GM23338 (cell line): Measurements from ENCODE around the gene AOC2. TPM values are rescaled to one million over a fixed set of nuclear protein-coding genes. Genes with fewer than 3 reads are reported as not detected.

Experiments used
- CREB1 ChIP-seq: fragments of 250-450 bp; sonication (Bioruptor Pico); IDR thresholded peaks from 2 replicates; pipeline ENCODE4 v1.5.0; 2020; ENCODE audit warnings: low read depth, mild to moderate bottlenecking, moderate library complexity
- CTCF ChIP-seq, 2 experiments: fragments of 200-600 bp in 1 of 2; sonication (generic) in 1 of 2; conservative IDR thresholded peaks; 2 replicates each; pipeline versions ENCODE4 v1.5.1 to v1.6.1; 2016 to 2017; ENCODE audit warnings: antibody characterized with exemption in 2 of 2, low read depth in 2 of 2, mild to moderate bottlenecking in 2 of 2, moderate library complexity in 1 of 2
- ETS1 ChIP-seq: IDR thresholded peaks from 2 replicates; pipeline ENCODE4 v1.6.1; 2016; ENCODE audit warnings: antibody characterized with exemption
- EZH2 ChIP-seq: fragments of 200-600 bp; sonication (generic); IDR thresholded peaks from one replicate; pipeline ENCODE4 v1.8.0; 2017; ENCODE audit warnings: antibody characterized with exemption, mild to moderate bottlenecking, low read depth; ENCODE audit not compliant: unreplicated experiment
- EZH2phosphoT487 ChIP-seq: fragments of 200-600 bp; sonication (generic); IDR thresholded peaks from one replicate; pipeline ENCODE4 v1.8.1; 2018; ENCODE audit warnings: antibody characterized with exemption; ENCODE audit not compliant: unreplicated experiment
- JUNB ChIP-seq: IDR thresholded peaks from one replicate; pipeline ENCODE4 v1.6.1; 2016; ENCODE audit warnings: antibody characterized with exemption; ENCODE audit not compliant: unreplicated experiment
- NANOG ChIP-seq: IDR thresholded peaks from 2 replicates; pipeline ENCODE4 v1.6.1; 2016; ENCODE audit warnings: antibody characterized with exemption, borderline replicate concordance
- POLR2AphosphoS5 ChIP-seq: IDR thresholded peaks from 2 replicates; pipeline ENCODE4 v1.6.1; 2016; ENCODE audit warnings: antibody characterized with exemption, low read depth
- STAT1 ChIP-seq: IDR thresholded peaks from one replicate; pipeline ENCODE4 v1.6.1; 2016; ENCODE audit warnings: antibody characterized with exemption; ENCODE audit not compliant: unreplicated experiment
- ZNF114 ChIP-seq: fragments of 250-450 bp; sonication (Bioruptor Pico); IDR thresholded peaks from 2 replicates; pipeline ENCODE4 v1.5.0; 2020; ENCODE audit warnings: mild to moderate bottlenecking, moderate library complexity
- ZNF331 ChIP-seq: fragments of 250-450 bp; sonication (Bioruptor Pico); IDR thresholded peaks from 2 replicates; pipeline ENCODE4 v1.5.0; 2020; ENCODE audit warnings: low read depth, mild to moderate bottlenecking, moderate library complexity
- ZNF462 ChIP-seq: fragments of 250-450 bp; sonication (Bioruptor Pico); IDR thresholded peaks from 2 replicates; pipeline ENCODE4 v1.5.0; 2020; ENCODE audit warnings: mild to moderate bottlenecking, moderate library complexity
- polyA plus RNA-seq: library from polyadenylated mRNA; unstranded; fragments of >200 nt; fragmentation: Nextera tagmentation; extraction: Ambion mirVana; gene quantifications from 2 replicates; pipeline ENCODE4 v1.2.1, GENCODE V29; 2016
- total RNA-seq: library from RNA; depleted of rRNA; stranded (reverse); fragments of >200 nt; shearing (Covaris generic); gene quantifications from 2 replicates; pipeline ENCODE4 v1.2.3, GENCODE V29; 2014

Gene AOC2
- total and polyA plus RNA-seq, 2 experiments from 2014 or later, result 2.0 to 5.8 TPM

- TF ChIP-seq ZNF462 (CRISPR knock-in tag) (no peak), EZH2phosphoT487 (no peak), ZNF331 (CRISPR knock-in tag) (no peak), STAT1 (no peak), ZNF114 (CRISPR knock-in tag) (no peak), EZH2 (no peak), POLR2AphosphoS5 (no peak), ETS1 (no peak), NANOG (no peak), JUNB (no peak), CREB1 (CRISPR knock-in tag) (no peak), CTCF (conservative IDR thresholded peaks at IDR 0.05; ENCODE audit: low read depth in 2 of 2) (no peak)
Measured at GRCh38 chr17:42872251-42872965, 28.0 kb downstream of the AOC2 start (continued).
